Raji (cell line): ENCODE data around the gene FBXO30.

Source experiments
- POLR2A ChIP-seq: IDR thresholded peaks from 2 replicates; pipeline ENCODE4 v1.6.1; 2011; ENCODE audit warnings: low read depth, low read length, control low read depth; ENCODE audit not compliant: insufficient read depth

FBXO30 gene

GRCh38 chr6:145814501-145815308 lies at the start of gene FBXO30:
FBXO30 (minus strand) TSS chr6:145814795; CDS start chr6:145806405, 8,390 bp downstream.
- TF ChIP-seq POLR2A = peak; percentile 93

GRCh38 chr6:145863988-145864616 lies 49.5 kb upstream of the FBXO30 start:
- no peak for TF ChIP-seq POLR2A

GRCh38 chr6:145863366-145863765 lies 48.8 kb upstream of the FBXO30 start:
- no peak for TF ChIP-seq POLR2A

- TF ChIP-seq POLR2A = no peak
Observed at GRCh38 chr6:145860562-145860961, 46.0 kb upstream of the FBXO30 start.

GRCh38 chr6:145850671-145851070 lies 36.1 kb upstream of the FBXO30 start:
- TF ChIP-seq POLR2A = no peak

- TF ChIP-seq POLR2A = no peak
Observed at GRCh38 chr6:145848541-145848940, 33.9 kb upstream of the FBXO30 start.

- TF ChIP-seq POLR2A = no peak
Observed at GRCh38 chr6:145845557-145845956, 31.0 kb upstream of the FBXO30 start.

- no peak for TF ChIP-seq POLR2A
Observed at GRCh38 chr6:145844933-145845540, 30.4 kb upstream of the FBXO30 start.

GRCh38 chr6:145842693-145843546 lies 28.3 kb upstream of the FBXO30 start:
- no peak for TF ChIP-seq POLR2A

- TF ChIP-seq POLR2A = no peak
Observed at GRCh38 chr6:145841668-145842067, 27.1 kb upstream of the FBXO30 start.

- TF ChIP-seq POLR2A = no peak
Observed at GRCh38 chr6:145839653-145840052, 25.1 kb upstream of the FBXO30 start.

GRCh38 chr6:145838305-145838704 lies 23.7 kb upstream of the FBXO30 start:
- TF ChIP-seq POLR2A = no peak

- TF ChIP-seq POLR2A = no peak
Observed at GRCh38 chr6:145836772-145837171, 22.2 kb upstream of the FBXO30 start.

- no peak for TF ChIP-seq POLR2A
Observed at GRCh38 chr6:145836170-145836569, 21.6 kb upstream of the FBXO30 start.

- no peak for TF ChIP-seq POLR2A
Observed at GRCh38 chr6:145830612-145831011, 16.0 kb upstream of the FBXO30 start.
